HepG2 (cell line): Measurements from ENCODE around the gene NGDN. TPM values are rescaled to one million over a fixed set of nuclear protein-coding genes. Genes with fewer than 3 reads are reported as not detected.

Experiments
- BHLHE40 ChIP-seq: IDR thresholded peaks from 2 replicates; pipeline ENCODE4 v1.6.1; 2011; ENCODE audit warnings: low read length, improper control_type of control experiment
- HOXA3 ChIP-seq: sonication (generic); formaldehyde crosslinking; IDR thresholded peaks from 2 replicates; pipeline ENCODE4 v1.5.0; 2020; ENCODE audit warnings: missing genetic modification reagents
- JUNB ChIP-seq: sonication (generic); formaldehyde crosslinking; IDR thresholded peaks from 2 replicates; pipeline ENCODE4 v1.8.0; 2022; ENCODE audit warnings: missing genetic modification reagents, mild to moderate bottlenecking, borderline replicate concordance
- MED8 ChIP-seq: sonication (generic); formaldehyde crosslinking; IDR thresholded peaks from 2 replicates; pipeline ENCODE4 v1.8.1; 2023; ENCODE audit warnings: mild to moderate bottlenecking, missing genetic modification reagents; ENCODE audit not compliant: insufficient replicate concordance
- MYNN ChIP-seq: sonication (generic); formaldehyde crosslinking; IDR thresholded peaks from 2 replicates; pipeline ENCODE4 v1.4.0; 2020; ENCODE audit warnings: mild to moderate bottlenecking, low read depth, missing genetic modification reagents
- POLR2A ChIP-seq, 2 experiments: IDR thresholded peaks; 2 replicates each; pipeline ENCODE4 v1.6.1; 2011; ENCODE audit warnings: low read depth in 2 of 2, low read length in 2 of 2, mild to moderate bottlenecking in 1 of 2, moderate library complexity in 1 of 2; ENCODE audit not compliant: insufficient read depth in 1 of 2
- SAFB2 ChIP-seq: sonication (generic); formaldehyde crosslinking; IDR thresholded peaks from 2 replicates; pipeline ENCODE4 v1.5.1; 2020; ENCODE audit warnings: missing genetic modification reagents, low read depth, mild to moderate bottlenecking, borderline replicate concordance
- TEAD3 ChIP-seq: optimal IDR thresholded peaks from 2 replicates; pipeline ENCODE3; 2016; ENCODE audit warnings: borderline replicate concordance
- TOE1 ChIP-seq: sonication (generic); formaldehyde crosslinking; IDR thresholded peaks from 2 replicates; pipeline ENCODE4 v1.4.0; 2020; ENCODE audit warnings: mild to moderate bottlenecking, missing genetic modification reagents
- XRCC5 ChIP-seq: fragments of 200-400 bp; formaldehyde crosslinking; optimal IDR thresholded peaks from 2 replicates; pipeline ENCODE3; 2017; ENCODE audit warnings: mild to moderate bottlenecking, low read length
- ZBTB20 ChIP-seq: sonication (generic); formaldehyde crosslinking; IDR thresholded peaks from 2 replicates; pipeline ENCODE4 v1.8.1; 2023; ENCODE audit warnings: missing genetic modification reagents, low read depth, mild to moderate bottlenecking, borderline replicate concordance
- ZNF143 ChIP-seq: sonication (generic); formaldehyde crosslinking; IDR thresholded peaks from 2 replicates; pipeline ENCODE4 v1.4.0; 2020; ENCODE audit warnings: missing genetic modification reagents
- ZNF331 ChIP-seq: sonication (generic); formaldehyde crosslinking; IDR thresholded peaks from 2 replicates; pipeline ENCODE4 v1.4.0; 2020; ENCODE audit warnings: missing genetic modification reagents
- ZNF33B ChIP-seq: sonication (generic); formaldehyde crosslinking; IDR thresholded peaks from 2 replicates; pipeline ENCODE4 v1.5.1; 2020; ENCODE audit warnings: mild to moderate bottlenecking, missing genetic modification reagents
- ZNF563 ChIP-seq: sonication (generic); formaldehyde crosslinking; IDR thresholded peaks from 2 replicates; pipeline ENCODE4 v1.8.0; 2022; ENCODE audit warnings: mild to moderate bottlenecking, moderate library complexity, missing genetic modification reagents
- ZNF572 ChIP-seq: sonication (generic); formaldehyde crosslinking; IDR thresholded peaks from 2 replicates; pipeline ENCODE4 v1.5.1; 2020; ENCODE audit warnings: mild to moderate bottlenecking, missing genetic modification reagents
- ZNF652 ChIP-seq: IDR thresholded peaks from 2 replicates; pipeline ENCODE4 v1.6.1; 2016; ENCODE audit warnings: low read depth, borderline replicate concordance
- ZNF737 ChIP-seq: sonication (generic); formaldehyde crosslinking; IDR thresholded peaks from 2 replicates; pipeline ENCODE4 v1.5.0; 2020; ENCODE audit warnings: missing genetic modification reagents, mild to moderate bottlenecking, borderline replicate concordance
- polyA plus RNA-seq, 8 experiments: library from polyadenylated mRNA; depleted of rRNA in 3 of 8; stranded (reverse) in 7 of 8; unstranded in 1 of 8; fragments of >200 nt; fragmentation: Illumina TruSeq in 4 of 8; extraction: Trizol in 4 of 8; gene quantifications; 2 replicates each; pipeline versions ENCODE4 v1.2.1 to v1.2.3, GENCODE V29; 2011 to 2016; ENCODE audit warnings: low read depth in 4 of 8, missing spikeins in 1 of 8, mixed read lengths in 1 of 8; ENCODE audit not compliant: insufficient read depth in 1 of 8
- total RNA-seq, 5 experiments: library from RNA; depleted of rRNA; stranded (reverse); fragments of >200 nt; fragmentation: Illumina TruSeq; extraction: Trizol; gene quantifications; 2 replicates each; pipeline ENCODE4 v1.2.3, GENCODE V29; 2016; ENCODE audit warnings: low read depth in 1 of 5
- TF ChIP-seq, protein P1 (sequence below), 2 experiments: IDR thresholded peaks; 2 replicates each; pipeline ENCODE4 v1.6.1; 2011 to 2012; ENCODE audit warnings: low read length in 2 of 2, borderline replicate concordance in 1 of 2, low read depth in 1 of 2, mild to moderate bottlenecking in 1 of 2, moderate library complexity in 1 of 2
- TF ChIP-seq, protein P2 (sequence below): sonication (generic); formaldehyde crosslinking; IDR thresholded peaks from 2 replicates; pipeline ENCODE4 v1.5.0; 2020; ENCODE audit warnings: missing genetic modification reagents
- TF ChIP-seq, protein P3 (sequence below): sonication (generic); formaldehyde crosslinking; IDR thresholded peaks from 2 replicates; pipeline ENCODE4 v1.8.1; 2023; ENCODE audit warnings: mild to moderate bottlenecking, missing genetic modification reagents, borderline replicate concordance
- TF ChIP-seq, protein P4 (sequence below), 2 experiments: sonication (generic) in 1 of 2; formaldehyde crosslinking in 1 of 2; IDR thresholded peaks; 2 replicates each; pipeline versions ENCODE4 v1.4.0 to v1.6.1; 2018 to 2020; ENCODE audit warnings: missing genetic modification reagents in 2 of 2, borderline replicate concordance in 1 of 2, low read depth in 1 of 2, mild to moderate bottlenecking in 1 of 2, missing biosample characterization in 1 of 2

NGDN gene
- total and polyA plus RNA-seq, 2 of the 13 experiments (the other 11 are each of a cell fraction or from before 2014, with no cell fraction given): 154 to 216 TPM

DNA sequence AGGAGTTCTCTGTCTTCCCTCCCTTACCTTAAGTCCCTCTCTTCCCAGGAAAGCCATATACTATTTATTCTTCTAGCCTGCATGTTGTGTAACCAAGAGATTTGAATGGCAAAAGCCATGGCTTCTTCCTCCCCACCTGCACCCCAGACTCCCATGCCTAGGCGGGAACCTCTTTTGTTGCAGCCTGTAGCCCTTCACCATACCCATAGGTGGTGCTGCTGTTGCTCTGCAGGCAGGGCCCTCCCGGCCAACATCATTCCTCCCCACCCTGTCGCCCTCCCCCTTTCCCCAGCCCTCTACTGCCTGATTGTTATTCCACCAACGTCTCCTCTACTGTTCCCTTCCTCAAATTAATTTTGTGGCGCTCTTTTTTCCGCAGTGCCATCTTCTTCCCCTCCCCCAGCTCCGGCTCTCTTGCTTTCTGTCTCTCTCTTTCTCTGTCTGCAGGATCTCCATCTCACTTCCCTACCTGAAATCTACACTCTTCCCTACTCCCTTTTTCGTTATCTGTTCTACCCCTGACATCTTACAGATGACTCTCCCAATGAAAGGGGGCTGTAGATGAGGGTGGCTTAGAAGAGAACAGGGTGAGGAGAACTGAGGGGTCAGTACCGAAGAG, 13.8 kb downstream of the NGDN start (continued):
- TF ChIP-seq, protein P1, sequence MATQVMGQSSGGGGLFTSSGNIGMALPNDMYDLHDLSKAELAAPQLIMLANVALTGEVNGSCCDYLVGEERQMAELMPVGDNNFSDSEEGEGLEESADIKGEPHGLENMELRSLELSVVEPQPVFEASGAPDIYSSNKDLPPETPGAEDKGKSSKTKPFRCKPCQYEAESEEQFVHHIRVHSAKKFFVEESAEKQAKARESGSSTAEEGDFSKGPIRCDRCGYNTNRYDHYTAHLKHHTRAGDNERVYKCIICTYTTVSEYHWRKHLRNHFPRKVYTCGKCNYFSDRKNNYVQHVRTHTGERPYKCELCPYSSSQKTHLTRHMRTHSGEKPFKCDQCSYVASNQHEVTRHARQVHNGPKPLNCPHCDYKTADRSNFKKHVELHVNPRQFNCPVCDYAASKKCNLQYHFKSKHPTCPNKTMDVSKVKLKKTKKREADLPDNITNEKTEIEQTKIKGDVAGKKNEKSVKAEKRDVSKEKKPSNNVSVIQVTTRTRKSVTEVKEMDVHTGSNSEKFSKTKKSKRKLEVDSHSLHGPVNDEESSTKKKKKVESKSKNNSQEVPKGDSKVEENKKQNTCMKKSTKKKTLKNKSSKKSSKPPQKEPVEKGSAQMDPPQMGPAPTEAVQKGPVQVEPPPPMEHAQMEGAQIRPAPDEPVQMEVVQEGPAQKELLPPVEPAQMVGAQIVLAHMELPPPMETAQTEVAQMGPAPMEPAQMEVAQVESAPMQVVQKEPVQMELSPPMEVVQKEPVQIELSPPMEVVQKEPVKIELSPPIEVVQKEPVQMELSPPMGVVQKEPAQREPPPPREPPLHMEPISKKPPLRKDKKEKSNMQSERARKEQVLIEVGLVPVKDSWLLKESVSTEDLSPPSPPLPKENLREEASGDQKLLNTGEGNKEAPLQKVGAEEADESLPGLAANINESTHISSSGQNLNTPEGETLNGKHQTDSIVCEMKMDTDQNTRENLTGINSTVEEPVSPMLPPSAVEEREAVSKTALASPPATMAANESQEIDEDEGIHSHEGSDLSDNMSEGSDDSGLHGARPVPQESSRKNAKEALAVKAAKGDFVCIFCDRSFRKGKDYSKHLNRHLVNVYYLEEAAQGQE (IDR thresholded peaks at IDR 0.05; ENCODE audit: borderline replicate concordance in 1 of 2, low read depth in 1 of 2, low read length in 2 of 2): no peak
- TF ChIP-seq, protein P2, sequence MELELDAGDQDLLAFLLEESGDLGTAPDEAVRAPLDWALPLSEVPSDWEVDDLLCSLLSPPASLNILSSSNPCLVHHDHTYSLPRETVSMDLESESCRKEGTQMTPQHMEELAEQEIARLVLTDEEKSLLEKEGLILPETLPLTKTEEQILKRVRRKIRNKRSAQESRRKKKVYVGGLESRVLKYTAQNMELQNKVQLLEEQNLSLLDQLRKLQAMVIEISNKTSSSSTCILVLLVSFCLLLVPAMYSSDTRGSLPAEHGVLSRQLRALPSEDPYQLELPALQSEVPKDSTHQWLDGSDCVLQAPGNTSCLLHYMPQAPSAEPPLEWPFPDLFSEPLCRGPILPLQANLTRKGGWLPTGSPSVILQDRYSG (CRISPR knock-in tag): no peak
- TF ChIP-seq SAFB2 (CRISPR knock-in tag): no peak
- TF ChIP-seq TEAD3: peak; percentile 38
- 0 out of 2 replicates have a peak, but pooled peaks have one; percentile 58 for TF ChIP-seq JUNB (CRISPR knock-in tag)
- TF ChIP-seq HOXA3 (CRISPR knock-in tag): no peak; the same call in 1 of the 2 replicates
- no peak for TF ChIP-seq TOE1 (CRISPR knock-in tag)
- TF ChIP-seq ZNF737 (CRISPR knock-in tag): no peak
- no peak for TF ChIP-seq POLR2A (IDR thresholded peaks at IDR 0.05; ENCODE audit: insufficient read depth in 1 of 2, low read depth in 2 of 2, low read length in 2 of 2)
- no peak for TF ChIP-seq ZNF143 (CRISPR knock-in tag)
- TF ChIP-seq, protein P3, sequence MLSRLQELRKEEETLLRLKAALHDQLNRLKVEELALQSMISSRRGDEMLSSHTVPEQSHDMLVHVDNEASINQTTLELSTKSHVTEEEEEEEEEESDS (CRISPR knock-in tag): no peak
- no peak for TF ChIP-seq BHLHE40
- peak; percentile 86 for TF ChIP-seq ZNF572 (CRISPR knock-in tag)
- no peak for TF ChIP-seq MED8 (CRISPR knock-in tag)
- TF ChIP-seq ZNF331 (CRISPR knock-in tag): no peak
- TF ChIP-seq, protein P4, sequence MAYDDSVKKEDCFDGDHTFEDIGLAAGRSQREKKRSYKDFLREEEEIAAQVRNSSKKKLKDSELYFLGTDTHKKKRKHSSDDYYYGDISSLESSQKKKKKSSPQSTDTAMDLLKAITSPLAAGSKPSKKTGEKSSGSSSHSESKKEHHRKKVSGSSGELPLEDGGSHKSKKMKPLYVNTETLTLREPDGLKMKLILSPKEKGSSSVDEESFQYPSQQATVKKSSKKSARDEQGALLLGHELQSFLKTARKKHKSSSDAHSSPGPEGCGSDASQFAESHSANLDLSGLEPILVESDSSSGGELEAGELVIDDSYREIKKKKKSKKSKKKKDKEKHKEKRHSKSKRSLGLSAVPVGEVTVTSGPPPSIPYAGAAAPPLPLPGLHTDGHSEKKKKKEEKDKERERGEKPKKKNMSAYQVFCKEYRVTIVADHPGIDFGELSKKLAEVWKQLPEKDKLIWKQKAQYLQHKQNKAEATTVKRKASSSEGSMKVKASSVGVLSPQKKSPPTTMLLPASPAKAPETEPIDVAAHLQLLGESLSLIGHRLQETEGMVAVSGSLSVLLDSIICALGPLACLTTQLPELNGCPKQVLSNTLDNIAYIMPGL (CRISPR knock-in tag; IDR thresholded peaks at IDR 0.05; ENCODE audit: borderline replicate concordance in 1 of 2, low read depth in 1 of 2): peak in 1 of 2 experiments; percentile 17; a peak in 1 of 4 replicates
- no peak for TF ChIP-seq ZBTB20 (CRISPR knock-in tag)
- no peak for TF ChIP-seq ZNF563 (CRISPR knock-in tag)
- no peak for TF ChIP-seq ZNF652
- peak; percentile 54; the same call in 1 of the 2 replicates for TF ChIP-seq ZNF33B (CRISPR knock-in tag)
- peak; percentile 79 for TF ChIP-seq XRCC5
- no peak for TF ChIP-seq MYNN
